GM19455 (cell line): ENCODE measurements around the gene IL9.

Source experiments
- ATAC-seq: cut with Tn5 transposase; IDR thresholded peaks from one replicate; pipeline ENCODE4 v1.9.1; 2021; ENCODE audit not compliant: unreplicated experiment

Gene IL9

DNA sequence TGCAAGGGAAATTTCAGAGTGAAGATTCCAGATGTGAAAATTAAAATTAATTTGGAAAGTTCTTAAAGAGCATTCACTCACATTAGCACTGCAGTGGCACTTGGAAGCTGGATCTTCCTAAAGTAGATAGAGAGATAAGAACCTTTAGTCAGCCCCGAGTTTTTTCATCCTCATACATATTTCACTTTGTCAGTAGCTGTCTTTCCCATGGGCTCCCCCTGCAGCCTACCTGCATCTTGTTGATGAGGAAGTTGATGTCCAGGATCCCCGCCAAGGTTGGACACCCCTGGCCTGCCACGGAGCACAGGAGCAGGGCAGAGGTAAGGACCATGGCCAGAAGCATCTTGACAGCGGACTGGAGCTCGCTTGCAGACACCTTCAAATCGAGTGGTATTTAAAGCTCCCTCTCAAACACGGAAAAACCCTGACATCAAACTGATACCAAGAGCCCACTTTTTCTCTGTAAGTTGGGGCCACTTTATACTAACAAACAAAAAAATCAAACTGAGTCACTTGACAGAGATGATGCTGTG, at the start of gene IL9:
IL9 (minus strand) TSS at position 368 of the 533 bp plus-strand sequence; CDS start at position 343, 25 bp downstream.
- no peak for ATAC-seq

DNA sequence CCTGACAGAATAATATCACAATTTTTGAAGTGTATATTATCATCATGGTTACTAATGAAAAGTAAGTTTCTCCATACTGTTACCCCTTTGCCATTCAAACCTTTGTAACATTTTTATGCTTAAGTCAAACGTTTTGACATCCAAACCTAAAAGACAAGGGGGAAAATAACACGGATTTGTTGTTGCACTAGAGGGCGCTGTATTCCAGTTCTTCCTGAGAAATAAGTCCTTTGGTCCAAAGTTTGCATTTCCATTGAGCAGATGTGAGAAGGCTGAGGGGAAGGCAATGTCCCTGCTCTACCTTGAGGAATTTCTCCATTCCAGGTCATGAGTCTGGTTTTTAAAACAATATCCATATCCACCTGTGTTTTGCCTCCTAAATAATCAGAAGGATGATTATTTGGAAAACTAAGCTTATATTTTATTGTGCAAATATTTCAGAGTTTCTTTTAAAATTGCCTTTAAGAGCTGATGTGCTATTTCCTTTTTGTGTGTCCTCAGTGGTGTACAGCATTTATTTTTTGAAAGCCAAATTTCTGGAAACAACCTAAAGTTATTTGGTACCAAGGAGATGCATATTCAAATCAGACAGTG, 49.4 kb upstream of the IL9 start:
- no peak for ATAC-seq

DNA sequence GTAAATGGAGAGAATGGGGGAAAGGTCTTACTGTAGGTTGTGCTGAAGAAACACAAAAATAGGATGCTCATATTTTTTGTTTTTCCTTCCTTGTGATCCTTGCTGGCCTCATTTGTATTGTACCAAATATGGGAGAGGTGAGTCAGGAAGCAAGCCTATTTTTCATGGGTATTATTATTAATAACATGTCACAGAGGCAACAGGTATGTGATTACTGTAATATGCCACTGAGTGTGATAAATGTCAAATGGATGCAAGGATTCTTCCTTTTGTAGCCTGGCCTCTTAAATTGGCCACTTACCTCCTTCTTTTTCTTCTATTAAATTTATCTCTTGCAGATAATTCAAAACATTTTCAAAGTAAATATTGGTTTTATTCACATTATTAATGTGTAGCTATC, 48.9 kb upstream of the IL9 start:
- no peak for ATAC-seq

DNA sequence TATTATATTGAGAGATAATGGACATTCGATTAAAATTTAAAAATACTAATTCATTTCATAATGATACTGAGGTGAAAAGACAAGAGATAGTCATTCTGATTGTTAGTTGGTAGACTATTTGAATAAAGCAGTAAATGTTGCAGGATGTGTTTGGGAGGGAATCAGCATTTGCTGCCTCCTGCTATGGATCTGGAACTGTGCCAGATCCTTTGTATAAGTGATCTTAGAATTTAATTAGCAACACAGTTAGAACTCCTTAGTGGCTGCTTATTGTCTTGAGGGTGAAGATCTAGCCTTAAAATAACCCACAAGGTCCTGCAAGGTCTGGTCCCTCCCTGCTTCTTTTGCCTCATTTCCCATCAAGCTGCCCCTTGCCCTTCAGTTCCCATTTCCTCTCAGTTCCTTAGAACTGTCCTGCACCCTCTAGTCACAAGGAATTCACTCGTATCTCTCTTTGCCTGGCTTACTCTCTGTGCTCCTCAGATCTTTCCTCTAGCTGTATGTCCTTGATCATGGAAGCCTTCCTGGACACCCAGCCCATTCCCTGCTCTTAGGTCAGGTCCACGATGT, 46.6 kb upstream of the IL9 start:
- ATAC-seq, result no peak

DNA sequence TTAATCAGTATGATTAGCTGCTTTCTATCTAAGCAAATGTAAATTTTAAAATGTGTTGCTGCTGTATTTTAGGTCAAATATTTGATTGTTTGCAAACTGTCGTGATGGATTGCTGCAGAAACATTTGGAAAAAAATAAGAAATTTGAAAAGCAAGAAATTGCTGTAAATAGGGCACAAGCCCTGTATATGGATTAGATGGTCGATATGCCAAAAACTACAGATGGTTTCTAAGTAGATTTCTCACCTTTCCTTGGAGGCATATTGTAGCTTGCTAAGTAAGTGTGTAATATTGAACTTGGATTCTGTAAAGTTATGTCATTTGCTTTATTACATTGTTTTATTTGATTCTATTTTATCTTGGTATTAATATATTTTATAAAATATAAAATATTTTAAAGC, 46.1 kb upstream of the IL9 start:
- ATAC-seq, result no peak

DNA sequence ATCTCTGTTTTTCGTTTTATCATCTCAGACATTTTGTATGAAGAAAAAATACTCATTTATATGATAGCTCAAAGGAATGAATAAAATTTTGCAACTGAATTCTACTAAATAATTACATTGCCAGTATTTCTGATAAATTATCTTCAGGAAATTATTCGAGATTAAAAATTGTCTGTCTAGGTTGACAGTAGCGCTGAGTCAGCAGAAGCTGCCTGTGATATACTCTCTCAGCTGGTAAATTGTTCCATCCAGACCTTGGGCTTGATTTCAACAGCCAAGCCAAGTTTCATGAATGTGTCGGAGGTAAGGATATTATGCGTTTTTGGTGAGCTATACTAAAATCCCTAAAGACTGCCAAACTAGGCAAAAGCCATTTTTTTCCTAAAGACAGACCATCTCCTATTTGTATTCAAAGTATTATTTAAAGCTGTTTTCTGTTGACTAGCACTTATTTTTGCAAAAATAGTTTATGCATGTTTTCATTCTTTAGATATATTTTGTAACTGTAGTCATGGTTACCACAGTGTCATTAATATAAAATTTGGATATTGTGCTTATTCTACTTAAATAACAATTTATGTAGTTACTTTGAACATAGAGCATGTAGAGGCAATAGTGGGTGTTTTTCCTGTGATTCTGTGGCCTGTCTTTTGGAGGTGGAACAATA, 41.7 kb upstream of the IL9 start:
- ATAC-seq, result no peak

DNA sequence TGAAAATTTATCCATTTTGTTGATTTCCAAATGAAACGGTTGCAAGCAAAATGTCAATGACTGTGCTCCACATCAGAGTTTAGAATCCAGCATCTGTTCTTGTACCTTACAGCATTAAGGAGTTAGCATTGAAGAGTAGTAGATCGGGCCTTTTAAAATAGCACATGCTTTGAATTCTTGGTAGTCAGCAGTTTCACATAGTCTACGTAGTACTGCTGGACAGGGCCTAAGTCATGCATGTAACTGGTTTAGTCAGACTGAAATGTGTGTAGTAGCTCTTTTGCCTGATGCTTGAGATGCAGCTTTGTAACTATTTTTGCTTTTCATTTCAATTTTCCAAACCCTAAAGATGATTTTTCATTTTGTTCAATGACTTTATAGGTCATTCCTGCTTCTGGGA, 39.3 kb upstream of the IL9 start:
- no peak for ATAC-seq

DNA sequence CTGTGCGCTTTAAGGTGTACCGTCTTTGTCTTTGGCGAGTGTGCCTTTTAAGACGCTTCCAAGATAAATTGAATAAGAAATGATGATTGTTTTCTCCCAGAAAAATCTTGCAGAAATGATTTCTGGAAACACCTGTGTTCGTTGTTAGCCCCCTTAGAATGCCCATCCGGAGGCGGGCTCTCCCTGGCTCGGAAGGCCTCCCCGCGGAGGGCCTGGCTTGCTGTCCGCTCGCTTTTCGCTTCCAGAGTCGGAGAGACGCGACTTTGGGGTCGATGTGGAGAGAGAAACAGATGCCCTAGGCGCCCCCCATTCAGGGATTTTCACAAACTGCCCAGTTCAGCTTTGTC, 35.3 kb upstream of the IL9 start:
- ATAC-seq, result no peak

DNA sequence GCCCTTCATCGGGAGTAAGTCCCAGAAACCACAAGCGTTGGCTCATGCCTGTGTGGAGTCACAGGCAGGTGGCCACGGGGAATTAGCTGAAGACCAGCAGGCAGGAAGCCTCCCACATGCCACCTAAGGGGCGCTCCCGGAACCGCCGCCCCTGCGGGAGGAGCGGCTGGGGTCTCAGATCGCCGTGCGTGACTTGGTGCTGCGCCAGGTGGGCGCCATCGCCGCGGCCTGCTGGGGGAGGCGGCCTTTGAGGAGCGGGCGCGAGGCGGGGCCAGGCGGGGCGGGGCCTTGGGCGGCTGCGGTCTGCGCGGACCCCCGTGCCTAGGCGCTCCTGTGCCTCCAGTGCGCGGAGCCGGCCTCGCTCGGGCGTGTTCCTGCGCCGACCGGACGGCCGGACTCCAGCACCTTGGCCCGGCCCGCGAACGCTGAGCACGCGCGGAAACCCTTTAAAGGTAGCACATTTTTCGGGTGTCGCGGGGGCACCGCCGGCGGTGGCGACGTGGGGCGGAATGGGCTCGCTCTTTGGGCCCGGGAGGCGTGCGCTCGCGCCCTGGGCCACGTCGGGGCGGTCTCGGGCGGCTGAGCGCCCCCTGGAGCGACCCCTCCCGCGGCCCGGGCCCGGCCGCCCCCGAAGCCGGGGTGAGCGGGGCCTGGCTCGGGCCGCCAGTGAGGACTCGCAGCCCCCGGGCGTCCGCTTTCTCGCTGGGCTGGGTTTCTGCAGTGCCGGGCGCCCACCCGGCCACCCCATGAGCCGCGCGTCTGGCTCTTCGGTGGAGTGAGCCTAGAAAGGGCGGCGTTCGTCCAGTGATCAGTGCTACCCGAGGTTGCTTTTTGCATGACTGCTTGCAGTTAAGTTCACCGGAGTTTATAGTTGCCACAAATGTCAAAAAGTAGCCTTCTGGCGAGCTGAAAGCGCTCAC, 34.6 kb upstream of the IL9 start:
- ATAC-seq, result no peak

DNA sequence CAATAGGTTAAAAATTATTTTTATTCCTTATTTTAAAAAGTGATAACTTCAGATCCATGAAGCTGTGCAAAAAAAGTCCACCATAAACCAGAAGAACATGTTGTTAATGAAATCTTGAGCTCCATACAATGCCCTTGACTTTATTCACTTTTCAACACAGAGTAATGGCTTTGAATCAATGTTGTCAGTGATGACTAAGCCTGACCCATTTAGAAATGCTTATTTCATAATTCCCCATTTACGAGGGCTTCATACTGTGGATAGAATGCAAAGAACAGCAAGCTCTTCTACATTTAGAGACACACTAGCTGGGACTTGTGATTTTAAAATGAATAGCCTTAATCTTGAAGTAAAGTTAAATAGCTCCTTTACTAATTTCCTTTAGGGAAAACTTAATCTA, 25.7 kb upstream of the IL9 start:
- ATAC-seq, result no peak

DNA sequence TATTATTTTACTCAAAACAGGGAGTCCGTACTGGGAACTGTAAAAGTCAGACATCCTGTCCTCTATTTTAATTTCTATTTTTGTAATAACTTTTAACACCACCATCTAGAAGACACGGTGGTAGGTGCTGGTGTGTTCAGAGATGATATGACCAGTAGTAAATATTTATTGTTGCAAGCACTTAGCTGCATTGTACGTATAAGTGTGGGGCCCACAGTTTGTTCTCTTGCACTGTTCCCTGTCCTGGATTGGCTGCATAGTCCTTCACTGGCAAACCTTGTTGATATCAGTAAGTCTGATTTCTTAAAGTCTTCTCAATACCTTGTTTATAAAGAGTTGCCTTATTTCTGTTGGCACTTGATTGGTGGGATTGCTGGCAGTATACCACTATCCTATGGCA, 24.6 kb upstream of the IL9 start:
- no peak for ATAC-seq

DNA sequence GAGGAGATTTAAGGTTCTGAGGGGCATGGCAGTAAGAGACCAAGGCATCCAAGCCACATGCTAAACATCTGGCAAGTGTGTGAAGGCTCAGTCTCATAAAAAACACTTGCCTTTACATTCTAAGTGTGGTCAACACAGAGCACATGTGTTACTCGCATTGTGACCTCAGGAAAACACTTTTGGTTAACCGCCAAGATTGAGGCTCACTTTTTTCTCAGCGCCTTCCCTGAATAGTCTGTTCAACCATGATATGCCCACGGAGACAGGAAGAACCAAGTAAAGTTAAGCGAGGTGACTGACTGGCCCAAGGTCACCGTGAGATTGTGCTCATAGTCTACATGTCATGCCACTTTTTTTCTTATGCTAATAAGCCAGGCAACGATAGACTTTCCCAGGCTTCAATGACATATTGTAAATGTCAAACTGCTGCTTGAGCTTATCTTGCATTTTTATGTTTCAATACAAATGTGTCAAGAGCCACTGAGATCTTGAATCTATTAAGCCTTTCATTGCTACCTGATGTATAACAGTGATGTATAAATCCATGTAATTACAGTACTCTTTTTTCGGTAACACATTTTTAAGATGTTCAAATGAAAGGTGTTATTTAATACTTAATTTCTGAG, 21.1 kb upstream of the IL9 start:
- no peak for ATAC-seq

DNA sequence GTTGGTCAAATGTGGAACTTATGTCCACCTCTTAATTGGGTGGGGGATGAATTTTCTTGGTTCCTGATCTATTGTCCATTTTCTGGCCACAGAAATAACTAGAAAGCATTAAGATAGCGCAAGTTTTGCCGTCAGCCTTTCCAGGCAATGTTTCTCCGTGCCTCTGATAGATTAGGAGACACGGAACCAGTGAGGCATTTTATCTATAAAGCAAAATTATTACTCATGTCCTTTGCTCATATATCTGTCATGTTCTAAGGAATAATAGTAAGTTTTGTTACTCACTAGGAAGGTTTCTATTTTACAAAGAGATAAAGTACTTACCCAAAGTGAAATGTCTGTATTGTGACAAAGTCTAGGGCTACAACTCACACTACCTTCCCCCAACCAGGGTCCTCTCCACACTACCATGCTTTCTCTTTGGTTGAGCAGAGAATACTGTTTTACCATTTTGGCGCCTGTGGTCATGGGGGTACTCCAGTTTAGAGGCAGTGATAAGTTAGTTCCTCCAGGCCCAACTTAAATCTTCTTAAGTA, 19.9 kb upstream of the IL9 start:
- no peak for ATAC-seq

DNA sequence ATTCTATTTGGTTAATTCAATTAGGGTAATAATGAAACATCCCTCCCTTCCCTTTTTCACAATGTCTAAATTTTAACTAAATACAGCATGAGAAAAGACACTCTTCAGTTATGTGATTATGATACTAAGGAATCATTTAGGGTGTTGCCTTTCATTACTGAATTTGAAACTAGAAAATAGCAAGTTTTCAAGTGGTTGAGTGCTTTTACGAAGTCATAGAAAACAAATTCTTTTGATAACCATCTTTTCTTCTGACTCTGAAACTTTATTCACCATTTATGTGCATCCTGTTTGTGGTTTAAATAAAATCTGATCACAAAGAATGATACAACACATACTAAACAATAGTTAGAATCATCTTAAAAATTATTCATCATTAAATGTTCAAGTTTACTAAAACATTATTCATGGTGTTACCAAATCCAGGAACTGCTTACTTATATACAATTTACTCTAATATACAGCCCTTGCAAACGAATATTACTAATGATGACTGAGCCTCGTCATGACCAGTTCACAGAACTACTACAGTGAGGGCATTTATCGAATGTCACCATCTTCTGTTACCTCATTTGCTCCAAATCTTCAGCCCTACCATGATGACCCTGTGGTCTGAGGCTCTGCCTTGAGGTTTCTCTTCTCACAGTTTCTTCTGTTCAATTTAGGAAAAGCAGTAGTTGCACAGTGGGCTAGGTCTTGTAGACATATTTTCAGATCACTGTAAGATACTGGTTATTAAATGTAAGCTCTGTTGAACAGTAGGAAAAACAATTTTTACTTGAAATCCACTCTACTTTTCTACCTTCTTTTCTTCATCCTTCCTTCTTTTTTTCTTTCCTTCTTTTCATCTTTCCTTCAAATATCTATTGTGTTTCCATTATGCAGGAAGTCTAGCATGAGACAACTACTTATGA, 18.3 kb upstream of the IL9 start:
- ATAC-seq, result no peak

DNA sequence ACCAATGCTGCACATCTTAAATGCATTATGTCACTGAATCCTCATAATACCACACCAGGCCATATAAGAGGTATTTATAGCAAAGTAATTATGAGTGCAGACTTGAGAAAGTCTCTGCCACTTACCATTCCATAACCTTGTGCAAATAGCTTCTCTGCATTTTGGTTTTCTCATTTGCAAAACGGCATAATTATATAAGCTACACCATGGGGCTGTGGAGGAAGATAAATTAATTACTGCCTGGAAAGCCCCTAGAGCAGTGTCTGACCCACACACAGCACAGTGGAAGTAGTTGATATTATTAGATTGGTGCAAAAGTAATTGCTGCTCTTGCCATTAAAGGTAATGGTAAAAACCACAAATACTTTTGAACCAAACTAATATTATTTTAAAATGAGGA, 9.5 kb upstream of the IL9 start:
- ATAC-seq, result no peak

DNA sequence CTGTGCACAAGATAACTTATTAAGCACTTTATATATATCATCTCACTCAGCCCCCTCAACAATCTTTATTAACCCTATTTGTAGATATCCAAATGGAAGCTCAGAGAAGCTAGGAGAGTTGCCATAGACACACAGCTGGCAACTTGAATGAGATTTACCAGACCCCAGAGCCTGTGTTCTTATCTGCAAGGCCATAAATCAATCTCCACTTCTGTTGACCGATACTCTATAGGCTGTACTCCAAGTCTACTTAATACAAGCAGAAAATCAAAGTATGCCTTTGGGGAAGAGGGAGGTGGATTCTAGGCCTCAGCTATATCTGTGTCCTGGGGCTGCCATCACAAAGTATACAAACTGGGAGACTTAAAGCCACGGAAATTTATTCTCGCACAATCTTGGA, 6.0 kb upstream of the IL9 start:
- no peak for ATAC-seq

DNA sequence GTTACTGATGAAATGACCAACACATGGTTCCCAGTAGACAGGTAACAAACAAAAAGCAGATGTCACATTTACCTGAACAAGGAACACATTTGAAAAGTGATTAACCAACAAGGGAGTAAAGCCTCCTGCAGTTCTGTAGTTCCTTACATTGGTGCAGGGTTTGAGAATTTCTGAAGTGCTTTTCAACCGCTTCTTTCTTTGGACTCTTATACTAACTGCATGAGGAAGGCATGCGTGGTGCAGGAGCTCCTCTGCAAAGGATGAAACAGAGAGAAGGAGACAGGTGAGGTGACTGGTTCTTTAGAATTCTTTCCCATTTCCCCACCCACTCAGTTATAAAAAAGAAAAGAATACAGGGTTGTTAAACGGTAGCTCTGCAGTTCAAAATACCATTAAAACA, 4.6 kb upstream of the IL9 start:
- no peak for ATAC-seq

DNA sequence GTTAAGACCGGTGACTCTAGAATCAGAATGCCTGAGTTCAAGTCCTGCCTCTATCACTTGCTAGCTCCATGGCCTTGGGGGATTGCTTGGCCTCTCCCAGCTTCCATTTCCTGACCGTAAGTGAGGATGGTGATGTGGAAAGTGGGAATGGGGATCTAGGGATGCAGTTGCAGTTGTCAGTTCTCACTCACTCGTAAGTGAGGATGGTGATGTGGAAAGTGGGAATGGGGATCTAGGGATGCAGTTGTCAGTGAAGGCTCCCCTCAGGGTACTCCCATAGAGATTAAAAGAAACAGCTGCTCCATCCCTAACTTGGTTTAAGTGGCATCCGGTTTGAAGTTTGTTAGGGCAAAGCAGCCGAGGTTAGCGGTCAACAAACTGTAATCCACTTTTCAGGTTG, 3.0 kb upstream of the IL9 start:
- ATAC-seq, result no peak

DNA sequence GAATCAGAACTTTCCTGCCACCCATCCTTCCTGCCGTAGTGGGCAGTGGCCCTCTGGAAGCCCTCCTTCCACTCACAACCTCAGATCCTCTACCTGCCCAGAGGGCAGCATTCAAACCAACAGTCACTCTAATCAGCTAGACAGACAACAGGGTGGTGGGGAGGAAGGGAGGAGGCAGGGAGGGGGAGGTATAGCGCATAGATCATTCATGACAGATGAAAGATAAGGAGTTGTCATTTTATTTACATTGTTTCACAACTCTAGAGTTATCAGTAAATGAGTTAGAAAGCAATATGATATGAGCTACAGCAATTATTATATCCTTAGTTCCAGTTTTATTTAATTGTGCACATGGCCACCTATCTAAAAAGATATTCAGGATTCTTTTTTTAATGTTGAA, 852 bp downstream of the IL9 start:
- no peak for ATAC-seq

DNA sequence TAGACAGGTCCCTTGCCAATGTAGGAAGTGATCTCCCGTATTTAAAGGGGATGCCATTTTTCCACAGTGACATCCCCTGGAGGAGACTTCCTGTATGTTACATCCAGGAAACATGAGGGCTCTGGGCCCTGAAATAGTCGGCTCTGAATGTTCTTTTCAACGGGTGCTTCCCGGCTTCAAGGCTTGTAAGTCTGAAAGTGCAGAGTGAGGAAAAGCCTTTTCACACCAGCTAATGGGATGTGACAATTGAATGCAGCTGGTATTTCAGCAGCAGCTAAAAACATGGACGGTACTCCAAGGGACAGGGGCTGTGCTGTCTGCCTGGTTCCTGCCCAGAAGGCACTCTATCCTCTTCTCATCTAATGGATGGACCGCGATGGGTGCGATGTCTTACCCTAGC, 1.4 kb downstream of the IL9 start:
- no peak for ATAC-seq
